OCI-M1 (cell line): ENCODE measurements around the gene C10orf90.

ENCODE experiments used
- DNase-seq: peaks from one replicate; lab custom pipeline; 2025; lab: John Stamatoyannopoulos, UW

Gene C10orf90

DNA sequence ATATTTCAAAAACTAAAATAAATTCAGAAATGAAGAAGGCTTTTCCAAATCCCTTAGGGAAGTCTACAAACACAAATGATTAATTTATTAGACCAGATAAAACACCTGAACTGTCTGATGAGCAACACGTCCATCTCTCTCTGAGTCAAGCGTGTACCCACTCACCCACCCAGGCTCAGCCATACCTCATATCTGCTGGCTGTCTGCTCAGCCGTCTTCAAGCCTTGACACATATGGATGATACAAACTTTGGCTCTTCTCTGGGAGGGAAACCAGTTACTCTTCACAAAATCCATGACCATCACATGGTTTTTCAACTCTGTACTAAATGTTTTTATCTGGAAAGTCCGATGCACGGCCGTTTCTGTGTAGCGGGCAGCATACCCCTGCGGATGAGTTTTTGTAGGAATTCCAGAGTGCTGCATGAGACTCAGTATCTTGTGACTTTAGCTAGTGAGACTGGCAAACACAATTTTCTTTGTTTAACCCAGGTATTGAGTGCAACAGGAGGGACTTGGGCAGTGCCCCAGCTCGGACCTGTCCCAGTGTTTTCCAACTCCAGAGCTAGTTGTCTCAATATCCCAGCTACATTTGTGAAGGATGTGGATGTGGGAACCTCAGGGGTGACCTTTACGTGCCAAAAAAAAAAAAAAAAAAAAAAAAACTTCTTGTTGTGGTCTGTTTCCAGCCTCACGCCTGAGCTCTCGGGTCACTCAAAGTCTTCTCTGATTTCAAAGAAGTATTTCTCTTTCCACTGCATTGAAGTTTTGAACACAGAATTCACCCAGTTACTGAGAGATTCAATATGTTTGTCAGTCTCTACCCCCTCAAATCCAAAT is at the start of gene C10orf90:
Gene C10orf90 (minus strand): TSS at position 638 of the 839 bp plus-strand sequence. CDS start 213 bp downstream, at position 425.
- no peak for DNase-seq

GRCh38 chr10:126716366-126716765 is 45.9 kb upstream of the C10orf90 start:
- no peak for DNase-seq

GRCh38 chr10:126713594-126713993 is 43.1 kb upstream of the C10orf90 start:
- no peak for DNase-seq

DNA sequence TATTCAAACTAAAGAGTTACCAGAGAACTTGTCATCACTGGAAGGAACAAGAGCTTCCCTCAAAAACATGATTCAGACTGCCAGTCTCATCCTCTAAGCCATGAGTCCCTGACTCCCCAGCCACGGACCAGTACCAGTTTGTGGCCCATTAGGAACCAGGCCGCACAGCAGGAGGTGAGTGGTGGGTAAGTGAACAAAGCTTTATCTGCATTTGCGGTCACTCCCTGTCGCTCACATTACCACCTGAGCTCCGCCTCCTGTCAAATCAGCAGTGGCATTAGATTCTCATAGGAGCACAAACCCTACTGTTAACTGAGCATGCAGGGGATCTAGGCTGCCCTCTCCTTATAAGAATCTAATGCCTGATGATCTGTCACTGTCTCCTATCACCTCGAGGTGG is 42.2 kb upstream of the C10orf90 start:
- no peak for DNase-seq

GRCh38 chr10:126705951-126706565 is 35.6 kb upstream of the C10orf90 start:
- no peak for DNase-seq

DNA sequence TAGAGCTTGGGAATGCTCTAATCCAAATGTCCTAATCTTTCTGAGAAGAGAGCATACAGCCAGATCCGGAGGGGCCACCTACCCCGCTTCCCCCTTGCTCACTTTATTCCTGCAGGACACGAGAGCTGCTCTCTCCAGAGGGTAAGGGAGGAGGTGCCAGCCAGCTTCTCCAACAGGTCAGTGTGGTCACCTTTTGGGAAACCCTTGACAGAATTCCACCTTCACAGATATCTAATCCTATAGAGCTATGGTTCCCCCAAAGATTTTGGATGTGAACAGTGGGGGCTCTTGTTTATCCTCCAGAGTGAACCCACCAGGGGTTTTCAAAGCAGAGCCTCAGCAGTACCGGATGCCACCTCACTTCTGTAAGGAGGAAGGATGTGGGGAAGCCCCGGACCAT is 34.6 kb upstream of the C10orf90 start:
- no peak for DNase-seq

GRCh38 chr10:126704649-126705048 is 34.2 kb upstream of the C10orf90 start:
- DNase-seq = no peak

DNA sequence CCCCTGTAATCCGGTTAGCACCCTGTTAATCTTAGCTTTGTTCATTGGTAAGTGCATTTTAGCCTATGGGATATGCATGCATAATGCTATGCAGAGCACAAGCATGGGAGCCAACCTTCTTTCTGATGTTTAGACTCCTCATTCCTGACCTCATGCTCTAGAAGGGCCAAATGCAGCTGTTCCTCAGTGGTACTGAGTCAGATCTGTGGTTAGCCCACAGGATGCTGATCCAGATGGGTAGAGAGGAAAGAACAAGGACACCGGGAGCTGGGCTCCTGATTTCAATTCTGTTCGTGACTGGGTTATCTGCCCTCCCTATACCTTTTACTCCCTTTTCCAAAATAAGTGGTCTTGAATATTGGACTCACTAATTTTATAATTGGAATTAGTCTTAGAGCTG is 31.7 kb upstream of the C10orf90 start:
- no peak for DNase-seq

- no peak for DNase-seq
These were observed 31.0 kb upstream of the C10orf90 start for GRCh38 chr10:126701526-126701925.

GRCh38 chr10:126696684-126697083 is 26.2 kb upstream of the C10orf90 start:
- DNase-seq = no peak

- DNase-seq = no peak
These were observed 21.0 kb upstream of the C10orf90 start for GRCh38 chr10:126691456-126691855.

GRCh38 chr10:126690534-126690933 is 20.0 kb upstream of the C10orf90 start:
- DNase-seq = no peak

- no peak for DNase-seq
These were observed 19.0 kb upstream of the C10orf90 start for GRCh38 chr10:126689461-126689994.

GRCh38 chr10:126687121-126687606 is 16.7 kb upstream of the C10orf90 start:
- DNase-seq = no peak

GRCh38 chr10:126686719-126687118 is 16.2 kb upstream of the C10orf90 start:
- DNase-seq = no peak

- no peak for DNase-seq
These were observed 15.8 kb upstream of the C10orf90 start for GRCh38 chr10:126686268-126686667.

- no peak for DNase-seq
These were observed 15.3 kb upstream of the C10orf90 start for GRCh38 chr10:126685756-126686155.

GRCh38 chr10:126684171-126684745 is 13.8 kb upstream of the C10orf90 start:
- no peak for DNase-seq

DNA sequence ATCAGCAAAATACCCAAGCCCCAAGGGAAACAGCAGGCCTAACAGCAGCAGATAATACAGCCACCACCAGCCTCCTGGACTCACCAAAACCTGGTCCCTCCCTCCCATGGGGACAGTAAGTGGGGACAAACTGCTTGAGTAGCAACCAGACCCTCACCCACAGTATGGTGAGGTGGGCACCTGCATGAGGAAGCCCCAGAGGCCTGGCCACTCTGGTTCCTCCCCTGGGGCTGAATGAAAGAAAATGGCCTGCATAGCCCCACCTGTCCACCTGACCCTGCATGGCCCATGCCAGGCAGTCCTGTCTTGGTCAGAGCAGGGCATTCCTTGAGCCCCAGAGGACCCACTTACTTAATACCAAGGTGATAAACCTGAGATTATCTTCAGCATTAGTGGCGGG is 13.0 kb upstream of the C10orf90 start:
- DNase-seq = no peak

DNA sequence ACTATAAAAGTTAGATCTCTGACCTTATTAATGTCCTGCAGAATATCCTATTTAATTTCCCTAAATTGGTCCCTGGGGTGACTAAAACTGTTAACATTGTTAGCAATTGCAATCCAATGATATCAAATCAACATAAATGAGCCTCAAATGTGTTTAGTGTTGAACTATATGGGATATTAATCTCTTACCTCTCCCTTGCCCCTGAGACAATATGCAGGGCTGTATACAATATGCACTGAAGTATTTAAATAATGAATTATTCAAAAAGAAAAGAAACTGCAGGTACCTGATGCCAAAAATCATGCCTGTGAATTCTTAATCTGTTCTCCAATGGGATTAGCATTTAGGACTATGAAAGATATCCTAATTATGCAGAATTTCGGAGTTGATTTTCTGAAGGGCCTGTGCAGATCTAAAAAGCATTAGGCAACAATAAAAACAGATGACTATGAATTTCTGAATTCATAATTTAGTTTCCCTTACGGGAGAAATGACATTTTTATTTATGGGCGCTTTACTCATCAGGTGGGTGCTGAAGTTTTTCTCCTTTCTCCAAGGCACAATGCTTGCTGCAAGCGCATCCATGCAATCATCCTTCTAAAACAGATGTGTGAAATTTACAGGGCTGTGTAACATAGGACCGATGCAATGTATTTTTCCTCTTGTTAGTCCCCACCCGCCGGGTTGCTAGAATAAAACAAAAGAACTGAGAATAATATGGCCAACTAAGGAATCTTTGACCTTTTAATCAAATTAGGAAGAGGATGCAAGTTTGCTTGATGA is 5.4 kb upstream of the C10orf90 start:
- DNase-seq = no peak

GRCh38 chr10:126674741-126675515 is 4.4 kb upstream of the C10orf90 start:
- no peak for DNase-seq
